Measurements from ENCODE around the gene STX11. TPM values are rescaled to one million over a fixed set of nuclear protein-coding genes. Genes with fewer than 3 reads are reported as not detected.
"Not testable (repeated sequence)": the region's sequence is repeated elsewhere in the genome, so short reads cannot be mapped to it uniquely, and the experiment has no call there.

The STX11 gene
- total RNA-seq, 2 donors from 2014 or later: 16.1 to 26.7 TPM

GRCh38 chr6:144161975-144162374 lies 11.7 kb downstream of the STX11 start:
- peaks cover 14% of the 10 kb centered on the region for H3K4me1 Mint-ChIP-seq
- no peak overlapping the region for H3K27ac Mint-ChIP-seq
- no peak for ATAC-seq
- peaks cover 4% of the 10 kb centered on the region for H3K36me3 Mint-ChIP-seq (ENCODE audit: low read depth)
- no peaks in the 10 kb centered on the region for H3K27me3 Mint-ChIP-seq
- no peak for DNase-seq
- peak overlapping the region; percentile 13 for H3K4me3 Mint-ChIP-seq
- no peaks in the 10 kb centered on the region for H3K9me3 ChIP-seq (ENCODE audit: control insufficient read depth, low read length, poor library complexity, severe bottlenecking)

- Mint-ChIP-seq H3K4me1 (peaks cover 13% of the 10 kb centered on the region), H3K4me3 (no peak overlapping the region), H3K36me3 (ENCODE audit: low read depth) (peaks cover 4% of the 10 kb centered on the region), H3K27ac (no peak overlapping the region), H3K27me3 (no peaks in the 10 kb centered on the region)
- DNase-seq (no peak), ATAC-seq (no peak)
- H3K9me3 ChIP-seq (ENCODE audit: control insufficient read depth, low read length, poor library complexity, severe bottlenecking): no peaks in the 10 kb centered on the region
Observed at GRCh38 chr6:144162977-144163376, 12.7 kb downstream of the STX11 start.

- Mint-ChIP-seq H3K36me3 (ENCODE audit: low read depth) (peaks cover 8% of the 10 kb centered on the region), H3K4me1 (peaks cover 18% of the 10 kb centered on the region), H3K4me3 (no peak overlapping the region), H3K27ac (no peak overlapping the region), H3K27me3 (no peaks in the 10 kb centered on the region)
- H3K9me3 ChIP-seq (ENCODE audit: control insufficient read depth, low read length, poor library complexity, severe bottlenecking): no peaks in the 10 kb centered on the region
- ATAC-seq (no peak), DNase-seq (no peak)
Observed at GRCh38 chr6:144165784-144166183, 15.5 kb downstream of the STX11 start.

- no peaks in the 10 kb centered on the region for H3K9me3 ChIP-seq (ENCODE audit: control insufficient read depth, low read length, poor library complexity, severe bottlenecking)
- peaks cover 8% of the 10 kb centered on the region for H3K36me3 Mint-ChIP-seq (ENCODE audit: low read depth)
- H3K27ac Mint-ChIP-seq: no peak overlapping the region
- ATAC-seq (no peak), DNase-seq (no peak)
- peaks cover 9% of the 10 kb centered on the region for H3K4me1 Mint-ChIP-seq
- no peak overlapping the region for H3K4me3 Mint-ChIP-seq
- H3K27me3 Mint-ChIP-seq: no peaks in the 10 kb centered on the region
Observed at GRCh38 chr6:144170044-144170443, 19.7 kb downstream of the STX11 start.

- no peak overlapping the region for H3K4me3 Mint-ChIP-seq
- H3K27ac Mint-ChIP-seq: no peak overlapping the region
- peaks cover 11% of the 10 kb centered on the region for H3K4me1 Mint-ChIP-seq
- no peak for DNase-seq
- peaks cover 8% of the 10 kb centered on the region for H3K36me3 Mint-ChIP-seq (ENCODE audit: low read depth)
- ATAC-seq: no peak
- H3K27me3 Mint-ChIP-seq: no peaks in the 10 kb centered on the region
- H3K9me3 ChIP-seq (ENCODE audit: control insufficient read depth, low read length, poor library complexity, severe bottlenecking): no peaks in the 10 kb centered on the region
Observed at GRCh38 chr6:144171406-144171805, 21.1 kb downstream of the STX11 start.

- Mint-ChIP-seq H3K4me3 (no peak overlapping the region), H3K36me3 (ENCODE audit: low read depth) (peaks cover 5% of the 10 kb centered on the region), H3K4me1 (peaks cover 14% of the 10 kb centered on the region), H3K27ac (no peak overlapping the region), H3K27me3 (no peaks in the 10 kb centered on the region)
- ATAC-seq (no peak), DNase-seq (no peak)
- no peaks in the 10 kb centered on the region for H3K9me3 ChIP-seq (ENCODE audit: control insufficient read depth, low read length, poor library complexity, severe bottlenecking)
Observed at GRCh38 chr6:144174006-144174405, 23.7 kb downstream of the STX11 start.

- ATAC-seq (no peak), DNase-seq (no peak)
- no peak overlapping the region for H3K27ac Mint-ChIP-seq
- H3K4me3 Mint-ChIP-seq: no peak overlapping the region
- peaks cover 3% of the 10 kb centered on the region for H3K36me3 Mint-ChIP-seq (ENCODE audit: low read depth)
- H3K9me3 ChIP-seq (ENCODE audit: control insufficient read depth, low read length, poor library complexity, severe bottlenecking): no peaks in the 10 kb centered on the region
- H3K4me1 Mint-ChIP-seq: peaks cover 16% of the 10 kb centered on the region
- H3K27me3 Mint-ChIP-seq: no peaks in the 10 kb centered on the region
Observed at GRCh38 chr6:144176043-144176442, 25.7 kb downstream of the STX11 start.

- Mint-ChIP-seq H3K36me3 (ENCODE audit: low read depth) (no peaks in the 10 kb centered on the region), H3K27ac (no peak overlapping the region), H3K27me3 (no peaks in the 10 kb centered on the region), H3K4me1 (peaks cover 16% of the 10 kb centered on the region), H3K4me3 (no peak overlapping the region)
- DNase-seq: no peak
- no peaks in the 10 kb centered on the region for H3K9me3 ChIP-seq (ENCODE audit: control insufficient read depth, low read length, poor library complexity, severe bottlenecking)
- no peak for ATAC-seq
Observed at GRCh38 chr6:144177726-144178125, 27.4 kb downstream of the STX11 start.

- no peaks in the 10 kb centered on the region for H3K9me3 ChIP-seq (ENCODE audit: control insufficient read depth, low read length, poor library complexity, severe bottlenecking)
- Mint-ChIP-seq H3K4me1 (peaks cover 16% of the 10 kb centered on the region), H3K27me3 (no peaks in the 10 kb centered on the region), H3K27ac (peak overlapping the region; percentile 3), H3K4me3 (no peak overlapping the region), H3K36me3 (ENCODE audit: low read depth) (no peaks in the 10 kb centered on the region)
- no peak for ATAC-seq
- DNase-seq: no peak
Observed at GRCh38 chr6:144178323-144178722, 28.0 kb downstream of the STX11 start.

- ATAC-seq: peak; percentile 32
Observed at GRCh38 chr6:144179237-144179636, 28.9 kb downstream of the STX11 start.

GRCh38 chr6:144179828-144180227 lies 29.5 kb downstream of the STX11 start:
- Mint-ChIP-seq H3K36me3 (ENCODE audit: low read depth) (no peaks in the 10 kb centered on the region), H3K27me3 (no peaks in the 10 kb centered on the region), H3K4me1 (peaks cover 16% of the 10 kb centered on the region), H3K27ac (no peak overlapping the region), H3K4me3 (peak overlapping the region; percentile 67)
- no peaks in the 10 kb centered on the region for H3K9me3 ChIP-seq (ENCODE audit: control insufficient read depth, low read length, poor library complexity, severe bottlenecking)
- DNase-seq (no peak), ATAC-seq (peak; percentile 39)

More at GRCh38 chr6:144179237-144179636, 28.9 kb downstream of the STX11 start:
- peak overlapping the region; percentile 31 for H3K4me3 Mint-ChIP-seq
- no peak for DNase-seq
- peak overlapping the region; percentile 3 for H3K27ac Mint-ChIP-seq
- no peaks in the 10 kb centered on the region for H3K9me3 ChIP-seq (ENCODE audit: control insufficient read depth, low read length, poor library complexity, severe bottlenecking)
- H3K36me3 Mint-ChIP-seq (ENCODE audit: low read depth): no peaks in the 10 kb centered on the region
- H3K27me3 Mint-ChIP-seq: no peaks in the 10 kb centered on the region
- H3K4me1 Mint-ChIP-seq: peaks cover 16% of the 10 kb centered on the region

GRCh38 chr6:144180354-144180753 lies 30.0 kb downstream of the STX11 start:
- Mint-ChIP-seq H3K4me1 (peaks cover 16% of the 10 kb centered on the region), H3K4me3 (peak overlapping the region; percentile 52)
- not testable (repeated sequence) for DNase-seq; H3K27me3 Mint-ChIP-seq; H3K9me3 ChIP-seq (ENCODE audit: control insufficient read depth, low read length, poor library complexity, severe bottlenecking); H3K36me3 Mint-ChIP-seq (ENCODE audit: low read depth); ATAC-seq; H3K27ac Mint-ChIP-seq

- peaks cover 13% of the 10 kb centered on the region for H3K4me1 Mint-ChIP-seq
- no peak overlapping the region for H3K4me3 Mint-ChIP-seq
- no peaks in the 10 kb centered on the region for H3K9me3 ChIP-seq (ENCODE audit: control insufficient read depth, low read length, poor library complexity, severe bottlenecking)
- ATAC-seq (no peak), DNase-seq (no peak)
- no peaks in the 10 kb centered on the region for H3K36me3 Mint-ChIP-seq (ENCODE audit: low read depth)
- H3K27me3 Mint-ChIP-seq: no peaks in the 10 kb centered on the region
- no peak overlapping the region for H3K27ac Mint-ChIP-seq
Observed at GRCh38 chr6:144181639-144182038, 31.3 kb downstream of the STX11 start.

- not testable (repeated sequence) for H3K27ac Mint-ChIP-seq; H3K36me3 Mint-ChIP-seq (ENCODE audit: low read depth); ATAC-seq; DNase-seq; H3K27me3 Mint-ChIP-seq; H3K9me3 ChIP-seq (ENCODE audit: control insufficient read depth, low read length, poor library complexity, severe bottlenecking); H3K4me1 Mint-ChIP-seq; H3K4me3 Mint-ChIP-seq
Observed at GRCh38 chr6:144184186-144184585, 33.9 kb downstream of the STX11 start.

All from T-helper 17 cell (primary cell).